Neural cell (in vitro differentiated cells): ENCODE results near the gene ZNF84. TPM values are rescaled to one million over a fixed set of nuclear protein-coding genes. Genes with fewer than 3 reads are reported as not detected.

Source experiments
- H2AFZ ChIP-seq: fragments of 200-600, 300-800 bp; sonication (generic), shearing (Covaris generic); 2 replicates; pipeline ENCODE4 v1.6.0; 2014; ENCODE audit warnings: low read depth, mild to moderate bottlenecking, antibody characterized with exemption, low read length, moderate library complexity
- H3F3A ChIP-seq: fragments of 200-600 bp; shearing (Covaris generic); 2 replicates; pipeline ENCODE4 v1.6.1; 2016; ENCODE audit warnings: mild to moderate bottlenecking, moderate library complexity, mixed read lengths, antibody characterized with exemption, low read length; ENCODE audit not compliant: insufficient read depth, poor library complexity, severe bottlenecking
- H3K27ac ChIP-seq: fragments of 200-600, 300-800 bp; sonication (generic), shearing (Covaris generic); 2 replicates; pipeline ENCODE4 v1.5.1; 2014; ENCODE audit warnings: mild to moderate bottlenecking, low read length, moderate library complexity
- H3K27me3 ChIP-seq: fragments of 300-800, 200-600 bp; sonication (generic), shearing (Covaris generic); 2 replicates; pipeline ENCODE4 v1.6.0; 2014; ENCODE audit warnings: mild to moderate bottlenecking, low read depth, low read length, moderate library complexity; ENCODE audit not compliant: insufficient read depth
- H3K36me3 ChIP-seq: fragments of 300-800, 200-600 bp; sonication (generic), shearing (Covaris generic); 2 replicates; pipeline ENCODE4 v1.5.1; 2014; ENCODE audit warnings: mild to moderate bottlenecking, antibody characterized with exemption, low read length, moderate library complexity; ENCODE audit not compliant: insufficient read depth
- H3K4me2 ChIP-seq: fragments of 300-800, 200-600 bp; sonication (generic), shearing (Covaris generic); 2 replicates; pipeline ENCODE4 v1.6.0; 2014; ENCODE audit warnings: mild to moderate bottlenecking, low read length
- H3K4me3 ChIP-seq: fragments of 300-800, 200-600 bp; sonication (generic), shearing (Covaris generic); 2 replicates; pipeline ENCODE4 v1.5.1; 2014; ENCODE audit warnings: mild to moderate bottlenecking, low read length, moderate library complexity
- H3K79me2 ChIP-seq: fragments of 200-600 bp; shearing (Covaris generic); replicated peaks from 2 replicates; pipeline ENCODE4 v1.6.0; 2014; ENCODE audit warnings: mild to moderate bottlenecking, low read length, moderate library complexity; ENCODE audit not compliant: insufficient read depth
- H3K9ac ChIP-seq: fragments of 300-800, 200-600 bp; sonication (generic), shearing (Covaris generic); 2 replicates; pipeline ENCODE4 v1.6.1; 2016; ENCODE audit warnings: mild to moderate bottlenecking, low read length, mixed read lengths
- H3K9me2 ChIP-seq: fragments of 200-600 bp; shearing (Covaris generic); 2 replicates; pipeline ENCODE4 v1.6.1; 2016; ENCODE audit warnings: mild to moderate bottlenecking, low read length, mixed read lengths; ENCODE audit not compliant: insufficient read depth
- H3K9me3 ChIP-seq: fragments of 200-600, 300-800 bp; sonication (generic), shearing (Covaris generic); 2 replicates; pipeline ENCODE4 v1.6.1; 2016; ENCODE audit warnings: mild to moderate bottlenecking, mixed run types, low read length, moderate library complexity, mixed read lengths
- H4K20me1 ChIP-seq: fragments of 200-600 bp; shearing (Covaris generic); 2 replicates; pipeline ENCODE4 v1.6.1; 2016; ENCODE audit warnings: mild to moderate bottlenecking, mixed run types; ENCODE audit not compliant: insufficient read depth
- CTCF ChIP-seq: fragments of 450-650 bp; IDR thresholded peaks from 2 replicates; pipeline ENCODE4 v1.5.1; 2014; ENCODE audit warnings: antibody characterized with exemption, mild to moderate bottlenecking, moderate library complexity; ENCODE audit not compliant: poor library complexity, severe bottlenecking
- EP300 ChIP-seq: fragments of 450-650 bp; conservative IDR thresholded peaks from 2 replicates; pipeline ENCODE4 v1.6.1; 2014; ENCODE audit warnings: antibody characterized with exemption, mild to moderate bottlenecking, moderate library complexity; ENCODE audit not compliant: poor library complexity, severe bottlenecking
- EZH2 ChIP-seq: fragments of 200-600, 300-800 bp; shearing (Covaris generic), sonication (generic); IDR thresholded peaks from 2 replicates; pipeline ENCODE4 v1.6.1; 2014; ENCODE audit warnings: antibody characterized with exemption, low read length, borderline replicate concordance, mild to moderate bottlenecking; ENCODE audit not compliant: insufficient read depth, poor library complexity, severe bottlenecking
- MXI1 ChIP-seq: fragments of 450-650 bp; conservative IDR thresholded peaks from 2 replicates; pipeline ENCODE4 v1.6.1; 2014; ENCODE audit warnings: antibody characterized with exemption, mild to moderate bottlenecking; ENCODE audit not compliant: poor library complexity, severe bottlenecking
- POLR2AphosphoS5 ChIP-seq: IDR thresholded peaks from 2 replicates; pipeline ENCODE4 v1.6.1; 2012
- RAD21 ChIP-seq: fragments of 450-650 bp; conservative IDR thresholded peaks from 2 replicates; pipeline ENCODE4 v1.6.1; 2014; ENCODE audit warnings: antibody characterized with exemption, mild to moderate bottlenecking, moderate library complexity
- REST ChIP-seq: IDR thresholded peaks from 2 replicates; pipeline ENCODE4 v1.6.1; 2012; ENCODE audit warnings: borderline replicate concordance
- SMC3 ChIP-seq: fragments of 450-650 bp; conservative IDR thresholded peaks from 2 replicates; pipeline ENCODE4 v1.6.1; 2014; ENCODE audit warnings: antibody characterized with exemption, mild to moderate bottlenecking, moderate library complexity; ENCODE audit not compliant: poor library complexity
- TAF1 ChIP-seq: IDR thresholded peaks from 2 replicates; pipeline ENCODE4 v1.6.1; 2012; ENCODE audit warnings: low read depth
- polyA plus RNA-seq: library from polyadenylated mRNA; depleted of rRNA; stranded (reverse); fragments of >200 nt; gene quantifications from 2 replicates; pipeline ENCODE4 v1.2.3, GENCODE V29; 2014

ZNF84 gene
- polyA plus RNA-seq, 1 donor from 2014 or later, result 158 TPM

GRCh38 chr12:133010657-133011297 lies 26.5 kb upstream of the ZNF84 start:
- Histone ChIP-seq H3K4me3 (no peak overlapping the region), H3K27me3 (no peaks in the 10 kb centered on the region), H3K4me2 (no peak overlapping the region), H3K79me2 (peaks cover 4% of the 10 kb centered on the region), H3F3A (no peaks in the 10 kb centered on the region), H3K36me3 (peaks cover 32% of the 10 kb centered on the region), H2AFZ (no peak overlapping the region), H3K27ac (no peak overlapping the region), H4K20me1 (no peaks in the 10 kb centered on the region), H3K9me3 (peaks cover 39% of the 10 kb centered on the region), H3K9ac (no peak overlapping the region), H3K9me2 (no peaks in the 10 kb centered on the region)
- TF ChIP-seq REST, result no peak
- TF ChIP-seq SMC3, result no peak
- TF ChIP-seq EP300, result no peak
- TF ChIP-seq POLR2AphosphoS5, result no peak
- no peak for TF ChIP-seq TAF1
- no peak for TF ChIP-seq CTCF
- TF ChIP-seq MXI1, result no peak
- TF ChIP-seq RAD21, result no peak
- TF ChIP-seq EZH2, result no peak

DNA sequence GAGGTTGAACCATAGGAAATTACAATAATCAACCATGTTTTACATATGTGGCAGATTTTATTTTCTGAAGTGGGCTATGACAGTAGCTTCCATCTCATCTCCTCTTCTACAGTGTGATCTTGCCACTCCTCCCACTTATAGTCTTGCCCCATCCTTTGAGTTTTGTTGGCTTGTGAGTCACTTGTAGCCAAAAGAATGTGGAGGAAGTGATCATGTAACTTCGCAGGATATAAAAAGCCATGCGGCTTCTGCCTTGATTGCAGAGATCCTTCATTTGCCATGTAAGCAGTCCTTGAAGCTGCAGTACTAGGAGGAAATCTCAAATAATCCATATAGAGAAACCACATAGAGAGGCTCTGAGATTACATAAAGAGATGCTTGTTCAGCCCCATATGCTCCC lies 13.7 kb upstream of the ZNF84 start:
- no peak overlapping the region for H3K9ac ChIP-seq
- TF ChIP-seq POLR2AphosphoS5 (no peak), EP300 (no peak), RAD21 (no peak), EZH2 (no peak)

More for the DNA sequence above, 13.7 kb upstream of the ZNF84 start:
- Histone ChIP-seq H3F3A (no peaks in the 10 kb centered on the region), H2AFZ (no peak overlapping the region), H4K20me1 (no peaks in the 10 kb centered on the region), H3K27me3 (no peaks in the 10 kb centered on the region), H3K9me3 (peaks cover 7% of the 10 kb centered on the region), H3K9me2 (no peaks in the 10 kb centered on the region), H3K4me3 (no peak overlapping the region), H3K79me2 (no peaks in the 10 kb centered on the region), H3K4me2 (no peak overlapping the region), H3K36me3 (no peaks in the 10 kb centered on the region), H3K27ac (no peak overlapping the region)
